ENCODE results near the gene SLC1A4. TPM values are rescaled to one million over a fixed set of nuclear protein-coding genes. Genes with fewer than 3 reads are reported as not detected.

Gene SLC1A4
- total and polyA plus RNA-seq, 8 donors, result 1.3 to 30.1 (median 6.4) TPM

DNA sequence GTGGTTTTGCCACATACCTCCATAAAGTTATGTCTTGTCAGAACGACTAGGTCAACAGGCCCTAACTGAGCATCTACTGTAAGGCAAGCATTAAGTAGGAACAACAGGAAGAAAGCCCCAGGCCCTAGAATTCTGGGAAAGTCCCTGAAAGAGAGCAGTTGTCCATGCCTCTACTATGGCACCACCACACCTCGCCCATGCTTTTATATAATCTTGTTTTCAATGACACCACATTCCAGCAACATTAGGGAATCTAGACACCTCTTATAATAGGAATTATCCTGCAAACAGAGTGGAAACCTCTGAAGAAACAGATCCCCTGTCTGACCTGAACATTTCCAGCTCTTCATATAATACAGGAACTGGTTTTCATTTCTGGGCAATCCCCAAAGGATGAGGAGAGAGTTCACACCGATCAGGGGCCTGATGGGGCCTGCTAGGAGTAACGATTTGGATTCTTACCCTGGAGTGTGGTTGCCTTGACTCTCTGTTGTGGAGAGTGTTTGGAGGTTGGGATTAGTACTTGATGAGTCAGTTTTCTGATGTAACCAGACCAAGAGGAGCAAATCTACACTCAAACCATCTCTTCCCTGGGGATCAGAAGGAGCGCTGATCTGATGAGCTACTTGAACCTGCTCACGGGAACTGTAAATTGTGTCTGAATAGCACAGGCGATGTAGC lies 35.1 kb downstream of the SLC1A4 start:
- peaks cover 7 to 43% (median 42%) of the 10 kb centered on the region in 4 donors for H3K36me3 ChIP-seq
- no peaks in the 10 kb centered on the region for H3K27me3 ChIP-seq
- no peak overlapping the region for H3K27ac ChIP-seq
- H3K9me3 ChIP-seq, result no peaks in the 10 kb centered on the region
- WGBS, 5 donors, result 79 to 94% (median 82%) methylated on average over 7 of the region's 7 CpGs
- H3K4me1 ChIP-seq, result peaks cover 0 to 6% (median 0%) of the 10 kb centered on the region in 4 donors
- intact Hi-C loops (cut with DNase I; ENCODE audit: low total_unique reads), result no loop called here
- TF ChIP-seq EP300 (IDR thresholded peaks at IDR 0.05), result no peak
- TF ChIP-seq POLR2A (IDR thresholded peaks at IDR 0.05), result no peak
- TF ChIP-seq POLR2AphosphoS5 (IDR thresholded peaks at IDR 0.05), result no peak
- TF ChIP-seq, protein P1, sequence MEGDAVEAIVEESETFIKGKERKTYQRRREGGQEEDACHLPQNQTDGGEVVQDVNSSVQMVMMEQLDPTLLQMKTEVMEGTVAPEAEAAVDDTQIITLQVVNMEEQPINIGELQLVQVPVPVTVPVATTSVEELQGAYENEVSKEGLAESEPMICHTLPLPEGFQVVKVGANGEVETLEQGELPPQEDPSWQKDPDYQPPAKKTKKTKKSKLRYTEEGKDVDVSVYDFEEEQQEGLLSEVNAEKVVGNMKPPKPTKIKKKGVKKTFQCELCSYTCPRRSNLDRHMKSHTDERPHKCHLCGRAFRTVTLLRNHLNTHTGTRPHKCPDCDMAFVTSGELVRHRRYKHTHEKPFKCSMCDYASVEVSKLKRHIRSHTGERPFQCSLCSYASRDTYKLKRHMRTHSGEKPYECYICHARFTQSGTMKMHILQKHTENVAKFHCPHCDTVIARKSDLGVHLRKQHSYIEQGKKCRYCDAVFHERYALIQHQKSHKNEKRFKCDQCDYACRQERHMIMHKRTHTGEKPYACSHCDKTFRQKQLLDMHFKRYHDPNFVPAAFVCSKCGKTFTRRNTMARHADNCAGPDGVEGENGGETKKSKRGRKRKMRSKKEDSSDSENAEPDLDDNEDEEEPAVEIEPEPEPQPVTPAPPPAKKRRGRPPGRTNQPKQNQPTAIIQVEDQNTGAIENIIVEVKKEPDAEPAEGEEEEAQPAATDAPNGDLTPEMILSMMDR (IDR thresholded peaks at IDR 0.05), result no peak
- no peak overlapping the region for H3K4me3 ChIP-seq
- DNase-seq, result no peak

- Histone ChIP-seq H3K27ac (no peak overlapping the region), H3K36me3 (peaks cover 4 to 30% (median 29%) of the 10 kb centered on the region in 4 donors), H3K27me3 (no peaks in the 10 kb centered on the region), H3K9me3 (no peaks in the 10 kb centered on the region), H3K4me1 (peaks cover 0 to 6% (median 0%) of the 10 kb centered on the region in 4 donors), H3K4me3 (no peak overlapping the region)
- intact Hi-C loops (cut with DNase I; ENCODE audit: low total_unique reads), result no loop called here
- TF ChIP-seq POLR2AphosphoS5 (IDR thresholded peaks at IDR 0.05), result no peak
- no peak for TF ChIP-seq POLR2A (IDR thresholded peaks at IDR 0.05)
- TF ChIP-seq, protein P1 (IDR thresholded peaks at IDR 0.05), result no peak
- no peak for TF ChIP-seq EP300 (IDR thresholded peaks at IDR 0.05)
- 82 to 93% (median 90%) methylated on average over 8 of the region's 8 CpGs for WGBS, 5 donors
- no peak for DNase-seq
Observed at GRCh38 chr2:65025453-65026123, 36.4 kb downstream of the SLC1A4 start.

GRCh38 chr2:65026154-65026553 lies 37.0 kb downstream of the SLC1A4 start:
- TF ChIP-seq POLR2A (IDR thresholded peaks at IDR 0.05) (no peak), POLR2AphosphoS5 (IDR thresholded peaks at IDR 0.05) (no peak)
- TF ChIP-seq, protein P1 (IDR thresholded peaks at IDR 0.05), result no peak
- intact Hi-C loops (cut with DNase I; ENCODE audit: low total_unique reads), result no loop called here
- H3K36me3 ChIP-seq, result peaks cover 0 to 25% (median 23%) of the 10 kb centered on the region in 4 donors
- H3K27ac ChIP-seq, result no peak overlapping the region
- H3K4me1 ChIP-seq, result peaks cover 0 to 8% (median 4%) of the 10 kb centered on the region in 4 donors
- DNase-seq, result no peak
- no peaks in the 10 kb centered on the region for H3K9me3 ChIP-seq
- no peak overlapping the region for H3K4me3 ChIP-seq
- H3K27me3 ChIP-seq, result no peaks in the 10 kb centered on the region
- WGBS, 5 donors, result 81 to 91% (median 89%) methylated on average over 8 of the region's 8 CpGs

GRCh38 chr2:65026704-65027464 lies 37.7 kb downstream of the SLC1A4 start:
- no peak for DNase-seq
- no peaks in the 10 kb centered on the region for H3K27me3 ChIP-seq
- 91 to 95% (median 94%) methylated on average over 13 of the region's 13 CpGs for WGBS, 5 donors
- peaks cover 0 to 17% (median 16%) of the 10 kb centered on the region in 4 donors for H3K36me3 ChIP-seq
- TF ChIP-seq, protein P1 (IDR thresholded peaks at IDR 0.05), result no peak
- TF ChIP-seq POLR2A (IDR thresholded peaks at IDR 0.05), result no peak
- no peak for TF ChIP-seq POLR2AphosphoS5 (IDR thresholded peaks at IDR 0.05)
- TF ChIP-seq EP300 (IDR thresholded peaks at IDR 0.05), result no peak
- no peaks in the 10 kb centered on the region for H3K9me3 ChIP-seq
- intact Hi-C loops (cut with DNase I; ENCODE audit: low total_unique reads), result no loop called here
- peaks cover 0 to 14% (median 11%) of the 10 kb centered on the region in 4 donors for H3K4me1 ChIP-seq
- H3K27ac ChIP-seq, result no peak overlapping the region
- no peak overlapping the region for H3K4me3 ChIP-seq
